Esophagus squamous epithelium (tissue), 4 donors: ENCODE results near the gene PIEZO1.

Experiments used
- CTCF ChIP-seq, 6 experiments: fragments of 450-650 bp in 4 of 6; fragments of 200-600 bp in 2 of 6; sonication (generic) in 2 of 6; IDR thresholded peaks; one replicate each; pipeline ENCODE4 v1.5.1; 2016 to 2019; ENCODE audit warnings: antibody characterized with exemption in 6 of 6, mild to moderate bottlenecking in 4 of 6, moderate library complexity in 4 of 6
- POLR2A ChIP-seq, 4 donors: fragments of 450-650 bp; IDR thresholded peaks; one replicate each; pipeline ENCODE4 v1.6.1; 2017; ENCODE audit warnings: antibody characterized with exemption in 4 of 4, mild to moderate bottlenecking in 4 of 4, moderate library complexity in 3 of 4

- TF ChIP-seq CTCF (IDR thresholded peaks at IDR 0.05) (no peak), POLR2A (IDR thresholded peaks at IDR 0.05) (no peak)
These were observed 90.6 kb downstream of the PIEZO1 start for GRCh38 chr16:88694221-88695087.
